NCI-H2081 (cell line): ENCODE measurements around the gene OR7D2.

Source experiments
- DNase-seq, 2 experiments: peaks; one replicate each; lab custom pipeline; 2025; lab: John Stamatoyannopoulos, UW

The OR7D2 gene

DNA sequence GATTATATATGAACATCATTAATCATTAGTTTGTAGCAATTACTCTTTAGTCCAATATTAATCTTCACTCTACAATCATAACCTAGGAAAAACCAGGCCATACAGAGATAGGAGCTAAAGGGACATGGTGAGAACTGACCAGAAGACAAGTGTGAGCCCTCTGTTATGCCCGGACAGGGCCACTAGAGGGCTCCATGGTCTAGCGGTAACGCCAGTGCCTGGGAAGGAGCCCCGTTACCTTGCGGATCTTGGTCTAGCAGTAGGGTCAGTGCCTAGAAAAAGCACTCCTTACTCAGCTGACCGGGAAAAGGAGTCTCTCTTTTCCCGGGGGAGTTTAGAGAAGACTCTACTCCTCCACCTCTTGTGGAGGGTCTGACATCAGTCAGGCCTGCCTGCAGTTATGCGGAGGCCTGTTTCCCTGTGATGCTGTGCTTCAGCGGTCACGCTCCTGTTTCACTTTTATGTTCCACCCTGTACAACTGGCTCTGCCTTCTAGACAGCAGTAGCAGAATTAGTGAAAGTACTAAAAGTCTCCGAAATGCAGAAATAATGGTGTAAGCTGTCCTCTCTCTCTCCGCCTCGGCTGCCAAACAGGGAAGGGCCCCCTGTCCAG, 26.8 kb downstream of the OR7D2 start:
- DNase-seq = peak; percentile 22 to 46

DNA sequence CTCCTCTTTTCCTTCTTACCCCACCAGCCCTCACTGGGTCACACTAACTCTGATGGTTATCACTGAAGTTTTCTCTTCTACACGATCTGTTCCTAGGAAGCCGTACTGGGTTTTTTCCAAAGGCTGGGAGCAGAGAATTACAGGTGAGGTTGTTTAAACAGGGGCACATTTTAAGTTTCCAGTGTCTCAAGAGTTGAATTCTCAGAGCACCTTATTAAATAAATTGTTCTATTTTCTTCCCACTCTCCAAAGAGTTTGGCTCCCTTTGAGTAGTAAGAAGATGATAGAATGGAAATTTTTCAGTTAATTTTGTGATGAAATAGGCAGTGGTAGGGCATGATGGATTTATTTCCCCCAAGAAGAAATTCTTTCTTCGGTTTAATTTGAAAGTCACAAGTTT, 40.7 kb downstream of the OR7D2 start, which contains the start of gene OR7D4:
TSS of gene OR7D4 (minus strand) at position 101 of the 400 bp plus-strand sequence. CDS start 4,752 bp downstream, outside the sequence.
- no peak for DNase-seq
